ENCODE measurements around the gene IL1R2. TPM values are rescaled to one million over a fixed set of nuclear protein-coding genes. Genes with fewer than 3 reads are reported as not detected.

Gene IL1R2
- total RNA-seq, 1 donor from 2014 or later = 0.96 TPM

- no peak for DNase-seq
- peak overlapping the region; percentile 96 for H3K27ac ChIP-seq (replicated peaks)
- peaks cover 86% of the 10 kb centered on the region for H3K4me1 ChIP-seq
- no peaks in the 10 kb centered on the region for H3K9me3 ChIP-seq (replicated peaks)
- TF ChIP-seq CTCF (IDR thresholded peaks at IDR 0.05; ENCODE audit: borderline replicate concordance) = no peak
- no peaks in the 10 kb centered on the region for H3K36me3 ChIP-seq
- intact Hi-C loops (cut with micrococcal nuclease) = no loop called here
- no peak overlapping the region for H3K4me3 ChIP-seq
- no peaks in the 10 kb centered on the region for H3K27me3 ChIP-seq (ENCODE audit: low read depth)
These were observed 71.0 kb downstream of the IL1R2 start for GRCh38 chr2:102062802-102063201.

- peaks cover 81% of the 10 kb centered on the region for H3K4me1 ChIP-seq
- H3K4me3 ChIP-seq = peak overlapping the region; percentile 26
- H3K9me3 ChIP-seq (replicated peaks) = no peaks in the 10 kb centered on the region
- no peaks in the 10 kb centered on the region for H3K27me3 ChIP-seq (ENCODE audit: low read depth)
- H3K27ac ChIP-seq (replicated peaks) = peak overlapping the region; percentile 96
- intact Hi-C loops (cut with micrococcal nuclease) = no loop called here
- TF ChIP-seq CTCF (IDR thresholded peaks at IDR 0.05; ENCODE audit: borderline replicate concordance) = no peak
- DNase-seq = peak; percentile 72
- H3K36me3 ChIP-seq = no peaks in the 10 kb centered on the region
These were observed 71.7 kb downstream of the IL1R2 start for GRCh38 chr2:102063487-102063911.

GRCh38 chr2:102063941-102064678, 72.3 kb downstream of the IL1R2 start:
- peak; percentile 81 for DNase-seq
- TF ChIP-seq CTCF (IDR thresholded peaks at IDR 0.05; ENCODE audit: borderline replicate concordance) = no peak
- Histone ChIP-seq H3K36me3 (no peaks in the 10 kb centered on the region), H3K27me3 (ENCODE audit: low read depth) (no peaks in the 10 kb centered on the region), H3K9me3 (replicated peaks) (no peaks in the 10 kb centered on the region), H3K4me3 (peak overlapping the region; percentile 26), H3K27ac (replicated peaks) (peak overlapping the region; percentile 96), H3K4me1 (peaks cover 87% of the 10 kb centered on the region)
- intact Hi-C loops (cut with micrococcal nuclease) = no loop called here

- Histone ChIP-seq H3K27me3 (ENCODE audit: low read depth) (no peaks in the 10 kb centered on the region), H3K36me3 (no peaks in the 10 kb centered on the region), H3K4me1 (peaks cover 90% of the 10 kb centered on the region), H3K27ac (replicated peaks) (peak overlapping the region; percentile 96), H3K4me3 (peak overlapping the region; percentile 26), H3K9me3 (replicated peaks) (no peaks in the 10 kb centered on the region)
- DNase-seq = no peak
- intact Hi-C loops (cut with micrococcal nuclease) = no loop called here
- no peak for TF ChIP-seq CTCF (IDR thresholded peaks at IDR 0.05; ENCODE audit: borderline replicate concordance)
These were observed 73.2 kb downstream of the IL1R2 start for GRCh38 chr2:102064679-102065674.

GRCh38 chr2:102065675-102066252, 74.0 kb downstream of the IL1R2 start:
- H3K9me3 ChIP-seq (replicated peaks) = no peaks in the 10 kb centered on the region
- H3K27me3 ChIP-seq (ENCODE audit: low read depth) = no peaks in the 10 kb centered on the region
- H3K4me1 ChIP-seq = peaks cover 90% of the 10 kb centered on the region
- intact Hi-C loops (cut with micrococcal nuclease) = no loop called here
- DNase-seq = no peak
- no peak overlapping the region for H3K4me3 ChIP-seq
- peak overlapping the region; percentile 96 for H3K27ac ChIP-seq (replicated peaks)
- no peak for TF ChIP-seq CTCF (IDR thresholded peaks at IDR 0.05; ENCODE audit: borderline replicate concordance)
- H3K36me3 ChIP-seq = no peaks in the 10 kb centered on the region
